ENCODE data around the gene PRSS48.
"Not testable (repeated sequence)": the region's sequence is repeated elsewhere in the genome, so short reads cannot be mapped to it uniquely, and the experiment has no call there.

The PRSS48 gene

GRCh38 chr4:151266497-151266896 lies 10.5 kb upstream of the PRSS48 start:
- no peak for DNase-seq

- DNase-seq: no peak
Measured at GRCh38 chr4:151267104-151267503, 9.9 kb upstream of the PRSS48 start.

GRCh38 chr4:151267822-151268535 lies 9.0 kb upstream of the PRSS48 start:
- DNase-seq: no peak

- DNase-seq: not testable (repeated sequence)
Measured at GRCh38 chr4:151268905-151269304, 8.1 kb upstream of the PRSS48 start.

GRCh38 chr4:151284534-151285245 lies 7.7 kb downstream of the PRSS48 start:
- DNase-seq: no peak

- no peak for DNase-seq
Measured at GRCh38 chr4:151287409-151287808, 10.4 kb downstream of the PRSS48 start.

GRCh38 chr4:151291485-151291884 lies 14.5 kb downstream of the PRSS48 start:
- DNase-seq: no peak

GRCh38 chr4:151292038-151292437 lies 15.1 kb downstream of the PRSS48 start:
- DNase-seq: no peak

- no peak for DNase-seq
Measured at GRCh38 chr4:151294833-151295496, 18.0 kb downstream of the PRSS48 start.

- DNase-seq: no peak
Measured at GRCh38 chr4:151296227-151296626, 19.3 kb downstream of the PRSS48 start.

GRCh38 chr4:151297170-151297569 lies 20.2 kb downstream of the PRSS48 start:
- DNase-seq: no peak

GRCh38 chr4:151302432-151302831 lies 25.5 kb downstream of the PRSS48 start:
- DNase-seq: no peak

- no peak for DNase-seq
Measured at GRCh38 chr4:151304226-151304625, 27.3 kb downstream of the PRSS48 start.

- no peak for DNase-seq
Measured at GRCh38 chr4:151304755-151305154, 27.8 kb downstream of the PRSS48 start.

- no peak for DNase-seq
Measured at GRCh38 chr4:151310124-151310728, 33.3 kb downstream of the PRSS48 start.

GRCh38 chr4:151313306-151314009 lies 36.5 kb downstream of the PRSS48 start:
- no peak for DNase-seq

GRCh38 chr4:151314010-151314355 lies 37.0 kb downstream of the PRSS48 start:
- DNase-seq: no peak

GRCh38 chr4:151314479-151314878 lies 37.5 kb downstream of the PRSS48 start:
- DNase-seq: no peak

GRCh38 chr4:151315212-151315886 lies 38.4 kb downstream of the PRSS48 start:
- no peak for DNase-seq

- DNase-seq: no peak
Measured at GRCh38 chr4:151316645-151317044, 39.7 kb downstream of the PRSS48 start.

- DNase-seq: no peak
Measured at GRCh38 chr4:151318307-151319006, 41.5 kb downstream of the PRSS48 start.

- DNase-seq: no peak
Measured at GRCh38 chr4:151319490-151319889, 42.5 kb downstream of the PRSS48 start.

Data from CD4-positive, alpha-beta T cell treated with Interleukin-17A for 4 hours (primary cell).